GM23338 (cell line): Measurements from ENCODE around the gene RBBP4. TPM values are rescaled to one million over a fixed set of nuclear protein-coding genes. Genes with fewer than 3 reads are reported as not detected.

ENCODE experiments used
- ATAC-seq: fragments of 200-7000 bp; cut with Tn5 transposase; 3 replicates; pipeline ENCODE4 v1.9.1; 2020
- DNase-seq: peaks from one replicate; pipeline ENCODE4 v3.0.0-alpha.2; 2015; ENCODE audit warnings: low spot score
- H2AFZ ChIP-seq: fragments of 200-600 bp; sonication (generic); 2 replicates; pipeline ENCODE4 v1.8.0; 2016; ENCODE audit warnings: antibody characterized with exemption, mild to moderate bottlenecking, moderate library complexity
- H3F3A ChIP-seq: fragments of 200-600 bp; sonication (generic); replicated peaks from 2 replicates; pipeline ENCODE4 v1.8.0; 2017; ENCODE audit warnings: antibody characterized with exemption, mixed run types, low read depth
- H3K27ac ChIP-seq: fragments of 200-600 bp; sonication (generic); 2 replicates; pipeline ENCODE4 v1.6.1; 2016; ENCODE audit warnings: low read depth
- H3K27me3 ChIP-seq: fragments of 200-600 bp; sonication (generic); 2 replicates; pipeline ENCODE4 v1.8.0; 2016; ENCODE audit warnings: mild to moderate bottlenecking, mixed run types, moderate library complexity; ENCODE audit not compliant: insufficient read depth
- H3K36me3 ChIP-seq: fragments of 200-600 bp; sonication (generic); 2 replicates; pipeline ENCODE4 v1.8.0; 2016; ENCODE audit warnings: mild to moderate bottlenecking; ENCODE audit not compliant: insufficient read depth
- H3K4me1 ChIP-seq: fragments of 200-600 bp; sonication (generic); 2 replicates; pipeline ENCODE4 v1.8.0; 2016; ENCODE audit warnings: mild to moderate bottlenecking, moderate library complexity; ENCODE audit not compliant: insufficient read depth
- H3K4me2 ChIP-seq: fragments of 200-600 bp; sonication (generic); 2 replicates; pipeline ENCODE4 v1.7.1; 2017; ENCODE audit warnings: mixed run types
- H3K4me3 ChIP-seq: fragments of 200-600 bp; sonication (generic); 2 replicates; pipeline ENCODE4 v1.6.1; 2016; ENCODE audit warnings: mixed run types
- H3K79me2 ChIP-seq: fragments of 200-600 bp; sonication (generic); replicated peaks from 2 replicates; pipeline ENCODE4 v1.8.0; 2017; ENCODE audit warnings: mild to moderate bottlenecking; ENCODE audit not compliant: insufficient read depth
- H3K9me2 ChIP-seq: fragments of 200-600 bp; sonication (generic); 2 replicates; pipeline ENCODE4 v1.8.0; 2017; ENCODE audit not compliant: insufficient read depth
- H4K20me1 ChIP-seq: fragments of 200-600 bp; sonication (generic); replicated peaks from 2 replicates; pipeline ENCODE4 v1.8.0; 2017; ENCODE audit warnings: mild to moderate bottlenecking; ENCODE audit not compliant: insufficient read depth
- H3K27ac Mint-ChIP-seq: 2 replicates; pipeline ENCODE4 v1.8.0; 2020; ENCODE audit warnings: inconsistent platforms, mild to moderate bottlenecking, moderate library complexity, mixed read lengths
- H3K27me3 Mint-ChIP-seq: 3 replicates; pipeline ENCODE4 v1.8.0; 2022; ENCODE audit warnings: low read depth, mild to moderate bottlenecking, moderate library complexity, mixed read lengths, inconsistent platforms; ENCODE audit not compliant: insufficient read depth, poor library complexity
- H3K36me3 Mint-ChIP-seq: 3 replicates; pipeline ENCODE4 v1.8.0; 2021; ENCODE audit warnings: low read depth, mild to moderate bottlenecking, inconsistent platforms, moderate library complexity, mixed read lengths
- H3K4me1 Mint-ChIP-seq: 3 replicates; pipeline ENCODE4 v1.8.0; 2020; ENCODE audit warnings: mild to moderate bottlenecking, inconsistent platforms, mixed read lengths
- H3K4me3 Mint-ChIP-seq: 3 replicates; pipeline ENCODE4 v1.8.0; 2021; ENCODE audit warnings: moderate library complexity, mild to moderate bottlenecking, inconsistent platforms, mixed read lengths
- H3K9me3 Mint-ChIP-seq: 3 replicates; pipeline ENCODE4 v1.8.0; 2020; ENCODE audit warnings: moderate library complexity, mild to moderate bottlenecking, inconsistent platforms, mixed read lengths
- EZH2phosphoT487 ChIP-seq: fragments of 200-600 bp; sonication (generic); IDR thresholded peaks from one replicate; pipeline ENCODE4 v1.8.1; 2018; ENCODE audit warnings: antibody characterized with exemption; ENCODE audit not compliant: unreplicated experiment
- JUNB ChIP-seq: IDR thresholded peaks from one replicate; pipeline ENCODE4 v1.6.1; 2016; ENCODE audit warnings: antibody characterized with exemption; ENCODE audit not compliant: unreplicated experiment
- NANOG ChIP-seq: IDR thresholded peaks from 2 replicates; pipeline ENCODE4 v1.6.1; 2016; ENCODE audit warnings: antibody characterized with exemption, borderline replicate concordance
- STAT1 ChIP-seq: IDR thresholded peaks from one replicate; pipeline ENCODE4 v1.6.1; 2016; ENCODE audit warnings: antibody characterized with exemption; ENCODE audit not compliant: unreplicated experiment
- ZNF331 ChIP-seq: fragments of 250-450 bp; sonication (Bioruptor Pico); IDR thresholded peaks from 2 replicates; pipeline ENCODE4 v1.5.0; 2020; ENCODE audit warnings: low read depth, mild to moderate bottlenecking, moderate library complexity
- polyA plus RNA-seq: library from polyadenylated mRNA; unstranded; fragments of >200 nt; fragmentation: Nextera tagmentation; extraction: Ambion mirVana; gene quantifications from 2 replicates; pipeline ENCODE4 v1.2.1, GENCODE V29; 2016
- total RNA-seq: library from RNA; depleted of rRNA; stranded (reverse); fragments of >200 nt; shearing (Covaris generic); gene quantifications from 2 replicates; pipeline ENCODE4 v1.2.3, GENCODE V29; 2014
- TF ChIP-seq, protein P1 (sequence below): fragments of 250-450 bp; sonication (Bioruptor Pico); IDR thresholded peaks from 2 replicates; pipeline ENCODE4 v1.5.0; 2020; ENCODE audit warnings: mild to moderate bottlenecking, moderate library complexity
- TF ChIP-seq, protein P2 (sequence below): IDR thresholded peaks from 2 replicates; pipeline ENCODE4 v1.6.1; 2016; ENCODE audit warnings: antibody characterized with exemption

The RBBP4 gene
- total and polyA plus RNA-seq, 2 experiments from 2014 or later: 262 to 312 TPM

DNA sequence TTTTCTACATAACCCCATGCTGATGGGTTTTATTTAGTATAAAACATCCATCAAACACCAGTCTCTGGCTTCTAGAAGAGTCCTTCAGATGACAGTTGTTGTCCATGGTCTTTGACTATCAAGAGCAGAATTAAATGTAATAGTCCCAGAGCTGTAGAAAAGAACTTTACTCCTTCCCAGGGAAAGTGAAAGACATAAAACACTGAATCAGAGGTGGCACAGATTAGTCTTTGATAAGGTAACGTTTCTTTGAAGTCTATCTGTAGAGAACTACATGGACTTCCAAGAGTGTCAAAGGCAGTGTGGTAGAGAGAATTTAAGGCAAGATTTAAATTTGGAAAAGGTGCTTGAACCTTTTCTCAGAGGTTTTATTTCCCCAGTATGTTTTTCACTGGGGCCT is 29.6 kb downstream of the RBBP4 start:
- Mint-ChIP-seq H3K9me3 (no peaks in the 10 kb centered on the region), H3K27me3 (peaks cover 2% of the 10 kb centered on the region), H3K27ac (no peak overlapping the region), H3K36me3 (peaks cover 86% of the 10 kb centered on the region), H3K4me1 (no peaks in the 10 kb centered on the region), H3K4me3 (no peak overlapping the region)
- DNase-seq (no peak), ATAC-seq (no peak)
- H3K27me3 ChIP-seq: no peaks in the 10 kb centered on the region
- no peak overlapping the region for H3K27ac ChIP-seq
- no peak overlapping the region for H2AFZ ChIP-seq
- H3K4me2 ChIP-seq: no peak overlapping the region
- peaks cover 19% of the 10 kb centered on the region for H4K20me1 ChIP-seq
- peaks cover 48% of the 10 kb centered on the region for H3F3A ChIP-seq
- H3K9me2 ChIP-seq: no peaks in the 10 kb centered on the region
- H3K79me2 ChIP-seq: no peaks in the 10 kb centered on the region
- no peak overlapping the region for H3K4me3 ChIP-seq
- peaks cover 88% of the 10 kb centered on the region for H3K36me3 ChIP-seq
- H3K4me1 ChIP-seq: no peaks in the 10 kb centered on the region
- no peak for TF ChIP-seq JUNB
- TF ChIP-seq ZNF331 (CRISPR knock-in tag): no peak
- no peak for TF ChIP-seq NANOG

DNA sequence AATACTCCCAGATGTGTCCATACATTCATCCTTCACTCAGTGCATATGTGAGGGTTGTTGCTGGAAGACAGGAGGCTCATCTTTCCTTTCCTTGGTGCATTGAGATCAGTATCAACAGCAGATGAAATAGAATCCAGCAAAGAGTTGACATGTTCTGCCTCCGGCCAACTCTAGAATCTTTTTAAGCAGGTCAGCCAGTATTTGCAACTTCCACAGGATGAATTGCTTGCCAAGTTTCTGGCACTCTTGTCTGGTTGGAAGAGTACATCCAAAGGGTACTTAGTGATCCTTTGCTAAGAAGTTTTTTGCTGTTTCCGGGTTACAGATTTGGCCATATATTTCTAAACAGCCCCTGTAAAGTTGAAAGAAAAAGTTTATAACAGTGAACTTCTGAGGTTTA is 30.5 kb downstream of the RBBP4 start:
- Mint-ChIP-seq H3K9me3 (no peaks in the 10 kb centered on the region), H3K27me3 (peaks cover 3% of the 10 kb centered on the region), H3K4me1 (no peaks in the 10 kb centered on the region), H3K27ac (no peak overlapping the region), H3K4me3 (no peak overlapping the region), H3K36me3 (peaks cover 84% of the 10 kb centered on the region)
- H2AFZ ChIP-seq: no peak overlapping the region
- peaks cover 12% of the 10 kb centered on the region for H4K20me1 ChIP-seq
- peaks cover 86% of the 10 kb centered on the region for H3K36me3 ChIP-seq
- H3K4me1 ChIP-seq: no peaks in the 10 kb centered on the region
- no peak overlapping the region for H3K4me3 ChIP-seq
- H3K9me2 ChIP-seq: no peaks in the 10 kb centered on the region
- peaks cover 48% of the 10 kb centered on the region for H3F3A ChIP-seq
- TF ChIP-seq STAT1: no peak
- H3K27ac ChIP-seq: no peak overlapping the region
- ATAC-seq (no peak), DNase-seq (no peak)
- H3K4me2 ChIP-seq: no peak overlapping the region
- no peaks in the 10 kb centered on the region for H3K27me3 ChIP-seq
- H3K79me2 ChIP-seq: no peaks in the 10 kb centered on the region

GRCh38 chr1:32681999-32682398 is 31.0 kb downstream of the RBBP4 start:
- Mint-ChIP-seq H3K4me3 (no peak overlapping the region), H3K9me3 (no peaks in the 10 kb centered on the region), H3K36me3 (peaks cover 79% of the 10 kb centered on the region), H3K4me1 (no peaks in the 10 kb centered on the region), H3K27ac (no peak overlapping the region), H3K27me3 (peaks cover 3% of the 10 kb centered on the region)
- Histone ChIP-seq H3K79me2 (no peaks in the 10 kb centered on the region), H3K36me3 (peaks cover 81% of the 10 kb centered on the region), H3K27ac (no peak overlapping the region), H2AFZ (no peak overlapping the region), H3K4me2 (no peak overlapping the region), H3K9me2 (no peaks in the 10 kb centered on the region), H4K20me1 (peaks cover 9% of the 10 kb centered on the region), H3K4me1 (no peaks in the 10 kb centered on the region), H3K4me3 (no peak overlapping the region), H3K27me3 (no peaks in the 10 kb centered on the region), H3F3A (peaks cover 47% of the 10 kb centered on the region)
- DNase-seq (no peak), ATAC-seq (no peak)
- TF ChIP-seq EZH2phosphoT487 (no peak), STAT1 (no peak), ZNF331 (CRISPR knock-in tag) (no peak), JUNB (no peak)
- TF ChIP-seq, protein P1, sequence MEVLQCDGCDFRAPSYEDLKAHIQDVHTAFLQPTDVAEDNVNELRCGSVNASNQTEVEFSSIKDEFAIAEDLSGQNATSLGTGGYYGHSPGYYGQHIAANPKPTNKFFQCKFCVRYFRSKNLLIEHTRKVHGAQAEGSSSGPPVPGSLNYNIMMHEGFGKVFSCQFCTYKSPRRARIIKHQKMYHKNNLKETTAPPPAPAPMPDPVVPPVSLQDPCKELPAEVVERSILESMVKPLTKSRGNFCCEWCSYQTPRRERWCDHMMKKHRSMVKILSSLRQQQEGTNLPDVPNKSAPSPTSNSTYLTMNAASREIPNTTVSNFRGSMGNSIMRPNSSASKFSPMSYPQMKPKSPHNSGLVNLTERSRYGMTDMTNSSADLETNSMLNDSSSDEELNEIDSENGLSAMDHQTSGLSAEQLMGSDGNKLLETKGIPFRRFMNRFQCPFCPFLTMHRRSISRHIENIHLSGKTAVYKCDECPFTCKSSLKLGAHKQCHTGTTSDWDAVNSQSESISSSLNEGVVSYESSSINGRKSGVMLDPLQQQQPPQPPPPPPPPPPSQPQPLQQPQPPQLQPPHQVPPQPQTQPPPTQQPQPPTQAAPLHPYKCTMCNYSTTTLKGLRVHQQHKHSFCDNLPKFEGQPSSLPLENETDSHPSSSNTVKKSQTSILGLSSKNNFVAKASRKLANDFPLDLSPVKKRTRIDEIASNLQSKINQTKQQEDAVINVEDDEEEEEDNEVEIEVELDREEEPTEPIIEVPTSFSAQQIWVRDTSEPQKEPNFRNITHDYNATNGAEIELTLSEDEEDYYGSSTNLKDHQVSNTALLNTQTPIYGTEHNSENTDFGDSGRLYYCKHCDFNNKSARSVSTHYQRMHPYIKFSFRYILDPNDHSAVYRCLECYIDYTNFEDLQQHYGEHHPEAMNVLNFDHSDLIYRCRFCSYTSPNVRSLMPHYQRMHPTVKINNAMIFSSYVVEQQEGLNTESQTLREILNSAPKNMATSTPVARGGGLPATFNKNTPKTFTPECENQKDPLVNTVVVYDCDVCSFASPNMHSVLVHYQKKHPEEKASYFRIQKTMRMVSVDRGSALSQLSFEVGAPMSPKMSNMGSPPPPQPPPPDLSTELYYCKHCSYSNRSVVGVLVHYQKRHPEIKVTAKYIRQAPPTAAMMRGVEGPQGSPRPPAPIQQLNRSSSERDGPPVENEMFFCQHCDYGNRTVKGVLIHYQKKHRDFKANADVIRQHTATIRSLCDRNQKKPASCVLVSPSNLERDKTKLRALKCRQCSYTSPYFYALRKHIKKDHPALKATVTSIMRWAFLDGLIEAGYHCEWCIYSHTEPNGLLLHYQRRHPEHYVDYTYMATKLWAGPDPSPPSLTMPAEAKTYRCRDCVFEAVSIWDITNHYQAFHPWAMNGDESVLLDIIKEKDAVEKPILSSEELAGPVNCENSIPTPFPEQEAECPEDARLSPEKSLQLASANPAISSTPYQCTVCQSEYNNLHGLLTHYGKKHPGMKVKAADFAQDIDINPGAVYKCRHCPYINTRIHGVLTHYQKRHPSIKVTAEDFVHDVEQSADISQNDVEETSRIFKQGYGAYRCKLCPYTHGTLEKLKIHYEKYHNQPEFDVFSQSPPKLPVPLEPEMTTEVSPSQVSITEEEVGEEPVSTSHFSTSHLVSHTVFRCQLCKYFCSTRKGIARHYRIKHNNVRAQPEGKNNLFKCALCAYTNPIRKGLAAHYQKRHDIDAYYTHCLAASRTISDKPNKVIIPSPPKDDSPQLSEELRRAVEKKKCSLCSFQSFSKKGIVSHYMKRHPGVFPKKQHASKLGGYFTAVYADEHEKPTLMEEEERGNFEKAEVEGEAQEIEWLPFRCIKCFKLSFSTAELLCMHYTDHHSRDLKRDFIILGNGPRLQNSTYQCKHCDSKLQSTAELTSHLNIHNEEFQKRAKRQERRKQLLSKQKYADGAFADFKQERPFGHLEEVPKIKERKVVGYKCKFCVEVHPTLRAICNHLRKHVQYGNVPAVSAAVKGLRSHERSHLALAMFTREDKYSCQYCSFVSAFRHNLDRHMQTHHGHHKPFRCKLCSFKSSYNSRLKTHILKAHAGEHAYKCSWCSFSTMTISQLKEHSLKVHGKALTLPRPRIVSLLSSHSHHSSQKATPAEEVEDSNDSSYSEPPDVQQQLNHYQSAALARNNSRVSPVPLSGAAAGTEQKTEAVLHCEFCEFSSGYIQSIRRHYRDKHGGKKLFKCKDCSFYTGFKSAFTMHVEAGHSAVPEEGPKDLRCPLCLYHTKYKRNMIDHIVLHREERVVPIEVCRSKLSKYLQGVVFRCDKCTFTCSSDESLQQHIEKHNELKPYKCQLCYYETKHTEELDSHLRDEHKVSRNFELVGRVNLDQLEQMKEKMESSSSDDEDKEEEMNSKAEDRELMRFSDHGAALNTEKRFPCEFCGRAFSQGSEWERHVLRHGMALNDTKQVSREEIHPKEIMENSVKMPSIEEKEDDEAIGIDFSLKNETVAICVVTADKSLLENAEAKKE (CRISPR knock-in tag): no peak
- TF ChIP-seq, protein P2, sequence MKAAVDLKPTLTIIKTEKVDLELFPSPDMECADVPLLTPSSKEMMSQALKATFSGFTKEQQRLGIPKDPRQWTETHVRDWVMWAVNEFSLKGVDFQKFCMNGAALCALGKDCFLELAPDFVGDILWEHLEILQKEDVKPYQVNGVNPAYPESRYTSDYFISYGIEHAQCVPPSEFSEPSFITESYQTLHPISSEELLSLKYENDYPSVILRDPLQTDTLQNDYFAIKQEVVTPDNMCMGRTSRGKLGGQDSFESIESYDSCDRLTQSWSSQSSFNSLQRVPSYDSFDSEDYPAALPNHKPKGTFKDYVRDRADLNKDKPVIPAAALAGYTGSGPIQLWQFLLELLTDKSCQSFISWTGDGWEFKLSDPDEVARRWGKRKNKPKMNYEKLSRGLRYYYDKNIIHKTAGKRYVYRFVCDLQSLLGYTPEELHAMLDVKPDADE: no peak
